ENCODE results near the gene HDAC6.

DNA sequence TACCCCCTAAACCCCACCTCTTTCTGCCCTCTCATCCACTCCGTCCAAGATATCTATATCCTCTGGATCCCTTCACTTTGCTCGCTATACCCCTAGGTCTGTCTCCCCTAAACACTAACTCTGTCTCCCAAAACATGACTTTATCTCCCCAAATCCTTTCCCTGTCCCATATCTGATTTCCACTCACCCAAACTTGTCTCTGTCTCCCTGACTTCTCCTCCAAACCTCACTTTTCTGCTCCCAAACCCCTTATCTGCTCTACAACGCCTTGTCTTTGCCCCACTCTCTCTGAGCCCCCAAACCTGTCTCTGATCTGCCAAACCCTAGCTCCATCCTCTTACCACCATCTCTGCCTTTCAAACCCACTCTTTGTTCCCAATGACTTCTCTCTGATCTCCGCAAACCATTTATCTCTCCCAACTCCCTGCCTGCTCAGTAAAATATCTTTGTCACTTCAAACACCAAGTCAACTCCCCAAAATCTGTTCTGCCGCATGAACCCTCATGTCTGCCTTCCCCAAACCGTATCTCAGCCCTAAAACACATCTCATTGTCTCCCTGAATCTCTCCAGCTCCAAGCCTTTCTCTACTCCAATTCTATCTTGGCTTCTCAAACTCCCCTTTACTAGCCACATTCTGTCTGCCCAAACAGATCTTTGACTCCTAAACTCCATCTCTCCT is 14.9 kb upstream of the HDAC6 start:
- TF ChIP-seq POLR2A (IDR thresholded peaks at IDR 0.05) (no peak), EP300 (IDR thresholded peaks at IDR 0.05) (no peak), CTCF (IDR thresholded peaks at IDR 0.05) (no peak), POLR2AphosphoS5 (IDR thresholded peaks at IDR 0.05) (no peak)

All from suprapubic skin (tissue), 4 donors.